ENCODE data around the gene PIP.

GRCh38 chr7:143120691-143121405, 11.0 kb upstream of the PIP start:
- no peak for TF ChIP-seq CTCF (IDR thresholded peaks at IDR 0.05)
- no peak for TF ChIP-seq POLR2A (IDR thresholded peaks at IDR 0.05)

Measured in testis (tissue), 2 donors.